NB4 (cell line): ENCODE results near the gene ASCL2.

ENCODE experiments used
- DNase-seq: peaks from one replicate; pipeline ENCODE4 v3.0.0; 2010; ENCODE audit warnings: low read depth
- H3K4me3 ChIP-seq: one replicate; pipeline ENCODE4 v1.5.1; 2011; ENCODE audit warnings: mild to moderate bottlenecking, low read depth, low read length, moderate library complexity
- CTCF ChIP-seq: IDR thresholded peaks from one replicate; pipeline ENCODE4 v1.5.1; 2012; ENCODE audit warnings: low read depth, low read length
- MAX ChIP-seq: IDR thresholded peaks from 2 replicates; pipeline ENCODE4 v1.6.1; 2011; ENCODE audit warnings: low read depth, low read length
- MYC ChIP-seq: IDR thresholded peaks from 2 replicates; pipeline ENCODE4 v1.6.1; 2011; ENCODE audit warnings: low read depth, low read length
- POLR2A ChIP-seq: IDR thresholded peaks from 2 replicates; pipeline ENCODE4 v1.6.1; 2011; ENCODE audit warnings: mild to moderate bottlenecking; ENCODE audit not compliant: insufficient read length; ENCODE audit errors: extremely low read depth

The ASCL2 gene

GRCh38 chr11:2298131-2298794, 27.9 kb upstream of the ASCL2 start:
- DNase-seq, result no peak
- no peak overlapping the region for H3K4me3 ChIP-seq
- TF ChIP-seq CTCF, result no peak
- no peak for TF ChIP-seq POLR2A
- TF ChIP-seq MAX, result no peak
- TF ChIP-seq MYC, result no peak

- no peak overlapping the region for H3K4me3 ChIP-seq
- DNase-seq, result peak; percentile 5
- TF ChIP-seq MYC (no peak), POLR2A (no peak), CTCF (no peak)
Observed at GRCh38 chr11:2297623-2298030, 27.2 kb upstream of the ASCL2 start.

DNA sequence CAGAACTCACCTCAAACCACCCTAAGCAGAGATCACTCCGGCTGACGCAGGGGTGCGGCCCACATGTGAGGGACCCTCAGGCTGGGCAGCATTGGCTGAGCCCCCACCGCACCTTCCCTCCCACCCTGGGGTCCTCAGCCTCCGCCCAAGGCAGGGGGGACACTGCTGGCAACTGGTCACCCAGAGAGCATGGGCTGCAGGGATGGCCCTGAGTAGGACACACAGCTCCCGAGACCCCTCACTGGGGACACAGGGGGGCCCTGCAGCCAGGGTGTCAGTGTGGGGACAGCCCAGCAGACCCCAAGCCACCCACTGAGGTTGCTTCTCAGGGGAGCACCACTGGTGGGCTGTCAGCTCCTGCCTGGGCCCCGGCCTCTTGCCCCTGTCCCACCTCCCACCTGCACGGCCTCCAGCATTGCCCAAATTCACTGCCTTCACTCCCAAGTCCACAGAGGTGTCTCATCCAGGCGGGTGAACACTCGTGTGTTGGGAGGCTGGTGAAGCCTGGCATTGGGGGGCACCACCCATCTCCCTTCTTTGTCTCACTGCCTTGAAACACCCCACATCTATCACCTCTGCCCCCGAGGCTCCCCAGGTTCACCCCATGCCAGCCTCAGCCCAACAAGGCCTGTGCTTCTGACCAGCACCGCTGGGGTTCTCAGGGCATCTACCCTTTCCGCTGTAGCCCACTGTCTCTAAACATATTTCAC, 26.7 kb upstream of the ASCL2 start:
- TF ChIP-seq POLR2A, result no peak
- no peak for TF ChIP-seq MYC
- TF ChIP-seq MAX, result no peak
- TF ChIP-seq CTCF, result no peak

GRCh38 chr11:2295971-2296912, 25.9 kb upstream of the ASCL2 start:
- no peak overlapping the region for H3K4me3 ChIP-seq
- TF ChIP-seq MYC (no peak), POLR2A (no peak), MAX (no peak), CTCF (no peak)
- peak; percentile 4 for DNase-seq

More for the DNA sequence above, 26.7 kb upstream of the ASCL2 start:
- peak; percentile 3 for DNase-seq
- H3K4me3 ChIP-seq, result no peak overlapping the region

DNA sequence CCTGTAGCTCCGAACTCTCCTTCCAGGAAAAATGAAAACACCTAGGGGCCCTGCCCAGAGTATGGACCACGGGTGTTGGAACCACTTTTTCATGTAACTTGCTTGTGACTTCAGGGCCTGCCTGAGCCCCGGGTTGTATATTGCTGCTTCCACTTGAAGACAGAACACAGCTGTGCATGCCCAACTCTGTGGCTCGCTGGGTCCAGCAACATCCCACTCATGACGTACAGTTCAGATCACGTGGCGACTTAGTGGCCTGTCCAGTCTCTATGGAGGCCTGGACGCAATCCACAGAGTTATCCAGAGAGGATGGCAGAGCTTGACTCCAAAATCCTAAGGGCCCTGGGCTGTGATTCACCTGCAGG, 24.5 kb upstream of the ASCL2 start:
- H3K4me3 ChIP-seq, result no peak overlapping the region
- TF ChIP-seq MYC, result no peak
- no peak for TF ChIP-seq POLR2A
- no peak for TF ChIP-seq MAX
- no peak for TF ChIP-seq CTCF
- peak; percentile 12 for DNase-seq
